HFFc6 (cell line): ENCODE measurements around the gene AGBL5. TPM values are rescaled to one million over a fixed set of nuclear protein-coding genes. Genes with fewer than 3 reads are reported as not detected.
A peak's percentile ranks its signal among the peaks of the same experiment; 100 is the strongest.

Source experiments
- DNase-seq: peaks from one replicate; pipeline ENCODE4 v3.0.0-alpha.2; 2018
- H3K27ac Mint-ChIP-seq: 2 replicates; pipeline ENCODE4 v1.8.0; 2020; ENCODE audit warnings: mild to moderate bottlenecking, mixed read lengths
- H3K27me3 Mint-ChIP-seq: 2 replicates; pipeline ENCODE4 v1.8.0; 2021; ENCODE audit warnings: mild to moderate bottlenecking, moderate library complexity, mixed read lengths; ENCODE audit not compliant: insufficient read depth
- H3K36me3 Mint-ChIP-seq: 2 replicates; pipeline ENCODE4 v1.8.0; 2021; ENCODE audit warnings: low read depth, mixed read lengths
- H3K4me1 Mint-ChIP-seq: 2 replicates; pipeline ENCODE4 v1.8.0; 2020; ENCODE audit warnings: low read depth, mixed read lengths
- H3K4me3 Mint-ChIP-seq: 2 replicates; pipeline ENCODE4 v1.8.0; 2020; ENCODE audit warnings: mild to moderate bottlenecking, moderate library complexity, mixed read lengths
- H3K9me3 Mint-ChIP-seq: 2 replicates; pipeline ENCODE4 v1.8.0; 2020; ENCODE audit warnings: mild to moderate bottlenecking, mixed read lengths
- long read RNA-seq: library from polyadenylated mRNA; unstranded; transcript quantifications from one replicate; pipeline ENCODE4 v2.0.0, GENCODE V29; 2019
- total RNA-seq, 6 experiments: library from RNA; stranded (reverse); fragmentation: NEBNext Ultra II Directional; extraction: Animal tissue kit (Norgen Biotek cat#: 25700); gene quantifications; 2 replicates in 1 of 6; 3 replicates in 5 of 6; pipeline ENCODE4 v1.2.3, GENCODE V29; 2021
- TF ChIP-seq, protein P1 (sequence below): fragments of 200-600 bp; sonication (generic); IDR thresholded peaks from 2 replicates; pipeline ENCODE4 v1.5.0; 2021; ENCODE audit warnings: antibody characterized with exemption, mild to moderate bottlenecking

The AGBL5 gene, protein sequence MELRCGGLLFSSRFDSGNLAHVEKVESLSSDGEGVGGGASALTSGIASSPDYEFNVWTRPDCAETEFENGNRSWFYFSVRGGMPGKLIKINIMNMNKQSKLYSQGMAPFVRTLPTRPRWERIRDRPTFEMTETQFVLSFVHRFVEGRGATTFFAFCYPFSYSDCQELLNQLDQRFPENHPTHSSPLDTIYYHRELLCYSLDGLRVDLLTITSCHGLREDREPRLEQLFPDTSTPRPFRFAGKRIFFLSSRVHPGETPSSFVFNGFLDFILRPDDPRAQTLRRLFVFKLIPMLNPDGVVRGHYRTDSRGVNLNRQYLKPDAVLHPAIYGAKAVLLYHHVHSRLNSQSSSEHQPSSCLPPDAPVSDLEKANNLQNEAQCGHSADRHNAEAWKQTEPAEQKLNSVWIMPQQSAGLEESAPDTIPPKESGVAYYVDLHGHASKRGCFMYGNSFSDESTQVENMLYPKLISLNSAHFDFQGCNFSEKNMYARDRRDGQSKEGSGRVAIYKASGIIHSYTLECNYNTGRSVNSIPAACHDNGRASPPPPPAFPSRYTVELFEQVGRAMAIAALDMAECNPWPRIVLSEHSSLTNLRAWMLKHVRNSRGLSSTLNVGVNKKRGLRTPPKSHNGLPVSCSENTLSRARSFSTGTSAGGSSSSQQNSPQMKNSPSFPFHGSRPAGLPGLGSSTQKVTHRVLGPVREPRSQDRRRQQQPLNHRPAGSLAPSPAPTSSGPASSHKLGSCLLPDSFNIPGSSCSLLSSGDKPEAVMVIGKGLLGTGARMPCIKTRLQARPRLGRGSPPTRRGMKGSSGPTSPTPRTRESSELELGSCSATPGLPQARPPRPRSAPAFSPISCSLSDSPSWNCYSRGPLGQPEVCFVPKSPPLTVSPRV
- 10 to 100 TPM; 23.5 to 31.4 (median 28.6) TPM for total RNA-seq
- long read RNA-seq, transcript AGBL5-201 (11 exons, 2,382 nt), result major isoform, 16 of 44 reads
- long read RNA-seq, partial matches to known transcripts, result 5 of 44 reads
- long read RNA-seq, other reads (novel, unspliced or antisense), result 19 of 44 reads

DNA sequence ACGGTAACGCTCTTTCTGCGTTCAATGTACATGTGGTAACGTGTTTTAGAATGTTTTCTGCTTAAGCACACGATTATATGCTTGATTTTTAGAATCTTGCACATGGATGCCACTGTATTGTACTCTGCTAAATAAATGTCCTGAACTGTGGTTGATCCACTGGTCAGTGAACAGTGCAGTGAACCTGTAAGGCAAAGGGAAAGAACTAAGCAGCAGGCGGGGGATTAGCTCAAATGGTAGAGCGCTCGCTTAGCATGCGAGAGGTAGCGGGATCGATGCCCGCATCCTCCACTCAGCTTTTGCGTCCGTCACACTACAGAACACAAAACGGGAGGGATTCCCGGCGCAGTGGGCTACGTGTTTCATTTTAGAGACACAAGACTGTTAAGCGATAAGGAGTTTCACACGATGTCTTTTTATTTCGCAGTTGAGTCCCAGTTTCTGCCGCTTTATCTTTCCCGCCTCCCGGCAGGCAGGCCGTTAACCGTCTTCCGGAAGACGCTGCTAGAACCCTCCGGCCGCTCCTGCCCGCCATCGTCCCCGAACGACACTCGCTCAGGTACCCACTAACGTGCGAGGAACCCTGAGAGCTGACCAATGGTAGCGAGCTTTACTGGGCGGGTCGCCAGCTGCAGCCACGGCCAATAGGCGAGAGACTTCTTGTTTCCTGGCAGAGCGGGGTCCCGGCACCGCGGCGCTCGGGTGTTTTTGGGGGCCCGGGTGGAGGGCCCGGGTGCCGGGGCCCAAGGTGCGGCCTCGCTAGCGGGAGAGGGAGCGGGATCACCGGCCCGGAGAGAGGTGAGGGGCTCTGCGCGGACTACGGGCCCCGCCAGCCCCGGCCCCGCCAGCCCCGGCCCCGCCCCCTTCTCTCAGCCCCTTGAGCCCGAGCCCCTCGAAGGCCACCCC lies at the start of gene AGBL5:
AGBL5 (plus strand) TSS at position 673 of the 906 bp plus-strand sequence. CDS start 1,291 bp downstream, outside the sequence.
- peaks cover 31% of the 10 kb centered on the region for H3K4me1 Mint-ChIP-seq
- H3K36me3 Mint-ChIP-seq, result peaks cover 28% of the 10 kb centered on the region
- peaks cover 14% of the 10 kb centered on the region for H3K27me3 Mint-ChIP-seq
- H3K9me3 Mint-ChIP-seq, result peaks cover 13% of the 10 kb centered on the region
- peak within 1 kb of the TSS; percentile 97 for H3K4me3 Mint-ChIP-seq
- TF ChIP-seq, protein P1, sequence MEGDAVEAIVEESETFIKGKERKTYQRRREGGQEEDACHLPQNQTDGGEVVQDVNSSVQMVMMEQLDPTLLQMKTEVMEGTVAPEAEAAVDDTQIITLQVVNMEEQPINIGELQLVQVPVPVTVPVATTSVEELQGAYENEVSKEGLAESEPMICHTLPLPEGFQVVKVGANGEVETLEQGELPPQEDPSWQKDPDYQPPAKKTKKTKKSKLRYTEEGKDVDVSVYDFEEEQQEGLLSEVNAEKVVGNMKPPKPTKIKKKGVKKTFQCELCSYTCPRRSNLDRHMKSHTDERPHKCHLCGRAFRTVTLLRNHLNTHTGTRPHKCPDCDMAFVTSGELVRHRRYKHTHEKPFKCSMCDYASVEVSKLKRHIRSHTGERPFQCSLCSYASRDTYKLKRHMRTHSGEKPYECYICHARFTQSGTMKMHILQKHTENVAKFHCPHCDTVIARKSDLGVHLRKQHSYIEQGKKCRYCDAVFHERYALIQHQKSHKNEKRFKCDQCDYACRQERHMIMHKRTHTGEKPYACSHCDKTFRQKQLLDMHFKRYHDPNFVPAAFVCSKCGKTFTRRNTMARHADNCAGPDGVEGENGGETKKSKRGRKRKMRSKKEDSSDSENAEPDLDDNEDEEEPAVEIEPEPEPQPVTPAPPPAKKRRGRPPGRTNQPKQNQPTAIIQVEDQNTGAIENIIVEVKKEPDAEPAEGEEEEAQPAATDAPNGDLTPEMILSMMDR, result no peak
- peak; percentile 90 for DNase-seq
- peak within 1 kb of the TSS; percentile 98 for H3K27ac Mint-ChIP-seq

DNA sequence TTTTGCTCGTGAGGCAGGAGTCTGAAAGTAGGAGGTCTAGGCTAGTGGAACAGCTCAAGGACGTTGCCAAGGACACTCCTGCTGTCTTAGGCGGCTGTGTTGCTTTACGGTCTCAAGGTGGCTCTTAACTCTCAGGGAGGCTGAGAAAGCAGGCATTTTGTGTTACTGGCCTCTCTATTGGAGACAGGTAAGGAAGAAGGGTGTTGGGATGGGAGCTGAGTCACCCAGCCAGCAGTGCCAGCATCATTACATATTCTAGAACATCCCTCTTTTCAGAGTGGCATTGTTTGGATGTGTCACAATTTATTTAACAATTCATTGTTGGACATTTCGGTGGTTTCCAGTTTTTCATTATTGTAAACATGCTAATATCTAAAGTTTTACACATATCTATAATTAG lies 49.5 kb upstream of the AGBL5 start:
- H3K27me3 Mint-ChIP-seq, result peaks cover 6% of the 10 kb centered on the region
- no peak overlapping the region for H3K27ac Mint-ChIP-seq
- no peak for DNase-seq
- TF ChIP-seq, protein P1, result no peak
- H3K4me1 Mint-ChIP-seq, result peaks cover 10% of the 10 kb centered on the region
- H3K4me3 Mint-ChIP-seq, result no peak overlapping the region
- no peaks in the 10 kb centered on the region for H3K9me3 Mint-ChIP-seq
- no peaks in the 10 kb centered on the region for H3K36me3 Mint-ChIP-seq

DNA sequence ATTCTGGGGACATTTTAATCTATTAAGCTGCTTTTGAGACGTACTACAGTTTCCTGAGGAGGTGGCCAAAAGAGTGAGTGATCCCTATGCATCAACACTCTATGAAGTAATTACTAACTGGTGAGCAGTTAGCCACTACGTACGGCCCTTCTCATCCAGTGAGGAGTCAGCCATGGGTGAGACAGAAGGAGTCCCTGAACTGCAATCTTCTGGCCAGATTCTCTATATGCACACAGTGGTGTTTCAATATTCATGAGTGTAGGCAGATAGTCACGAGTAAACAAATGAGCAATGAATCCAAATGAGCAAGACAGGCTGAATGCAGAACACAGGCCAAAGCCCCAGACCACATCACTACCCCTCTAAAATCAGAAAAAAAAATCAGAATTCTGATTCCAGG lies 48.5 kb upstream of the AGBL5 start:
- TF ChIP-seq, protein P1, result no peak
- Mint-ChIP-seq H3K9me3 (no peaks in the 10 kb centered on the region), H3K36me3 (no peaks in the 10 kb centered on the region), H3K4me3 (no peak overlapping the region), H3K27me3 (no peaks in the 10 kb centered on the region; the same call in 1 of the 2 replicates), H3K4me1 (peaks cover 10% of the 10 kb centered on the region), H3K27ac (no peak overlapping the region)
- DNase-seq, result no peak

DNA sequence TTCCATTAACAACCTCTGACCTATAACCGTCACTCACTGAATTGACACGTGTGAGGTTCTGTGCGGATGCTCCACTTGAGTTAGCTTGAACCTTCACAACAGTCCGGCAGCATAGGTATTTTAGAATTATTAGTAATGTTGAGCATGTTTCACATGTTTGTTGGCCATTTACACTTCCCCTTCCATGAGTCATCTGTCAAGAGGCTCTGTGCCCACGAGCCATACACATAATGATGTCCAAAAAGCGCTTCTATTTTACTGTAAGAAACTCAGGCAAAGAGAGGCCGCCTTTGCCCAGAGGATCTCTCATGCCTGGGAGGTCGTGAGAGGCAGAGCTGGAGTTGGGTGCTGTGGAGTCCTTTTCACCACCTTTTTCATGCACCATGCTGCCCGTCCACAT lies 47.6 kb upstream of the AGBL5 start:
- no peaks in the 10 kb centered on the region for H3K36me3 Mint-ChIP-seq
- TF ChIP-seq, protein P1, result no peak
- no peak overlapping the region for H3K4me3 Mint-ChIP-seq
- DNase-seq, result peak; percentile 8
- no peaks in the 10 kb centered on the region for H3K9me3 Mint-ChIP-seq
- no peak overlapping the region for H3K27ac Mint-ChIP-seq
- H3K27me3 Mint-ChIP-seq, result no peaks in the 10 kb centered on the region; the same call in 1 of the 2 replicates
- H3K4me1 Mint-ChIP-seq, result peaks cover 10% of the 10 kb centered on the region
